ENCODE measurements around the gene ARPC1B.

The ARPC1B gene

DNA sequence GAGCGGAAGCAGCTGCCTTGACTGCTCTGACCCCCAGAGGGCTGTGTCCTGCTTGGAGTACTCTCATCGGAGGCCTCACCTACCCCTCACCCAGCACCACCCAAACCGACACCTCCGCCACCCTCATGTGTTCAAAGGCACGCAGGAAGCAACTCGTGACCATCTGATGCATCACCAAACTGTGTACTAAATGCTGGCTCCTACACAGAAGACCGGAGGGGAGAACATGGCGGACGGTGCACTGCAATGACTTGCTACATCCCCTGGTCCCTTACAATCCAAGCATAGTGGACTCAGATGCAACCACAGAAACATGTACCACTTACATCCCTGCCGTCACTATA lies 30.4 kb downstream of the ARPC1B start:
- peaks cover 63% of the 10 kb centered on the region for H3K79me2 ChIP-seq (ENCODE audit: insufficient read depth, low read depth)
- no peak overlapping the region for H3K4me3 ChIP-seq (IDR thresholded peaks at IDR 0.05; ENCODE audit: insufficient read depth, low read depth, low read length)
- H3K4me2 ChIP-seq: no peak overlapping the region
- H3K27me3 ChIP-seq (ENCODE audit: insufficient read depth, low read depth): no peaks in the 10 kb centered on the region
- H3K4me1 ChIP-seq (ENCODE audit: low read depth, poor library complexity, severe bottlenecking): peaks cover 17% of the 10 kb centered on the region
- H3K27ac ChIP-seq: no peak overlapping the region
- no peak overlapping the region for H2AFZ ChIP-seq (ENCODE audit: low read depth)
- no peak overlapping the region for H3K9ac ChIP-seq
- H3K36me3 ChIP-seq (ENCODE audit: insufficient read depth): peaks cover 8% of the 10 kb centered on the region; the same call in 1 of the 2 replicates
- TF ChIP-seq, protein P1, sequence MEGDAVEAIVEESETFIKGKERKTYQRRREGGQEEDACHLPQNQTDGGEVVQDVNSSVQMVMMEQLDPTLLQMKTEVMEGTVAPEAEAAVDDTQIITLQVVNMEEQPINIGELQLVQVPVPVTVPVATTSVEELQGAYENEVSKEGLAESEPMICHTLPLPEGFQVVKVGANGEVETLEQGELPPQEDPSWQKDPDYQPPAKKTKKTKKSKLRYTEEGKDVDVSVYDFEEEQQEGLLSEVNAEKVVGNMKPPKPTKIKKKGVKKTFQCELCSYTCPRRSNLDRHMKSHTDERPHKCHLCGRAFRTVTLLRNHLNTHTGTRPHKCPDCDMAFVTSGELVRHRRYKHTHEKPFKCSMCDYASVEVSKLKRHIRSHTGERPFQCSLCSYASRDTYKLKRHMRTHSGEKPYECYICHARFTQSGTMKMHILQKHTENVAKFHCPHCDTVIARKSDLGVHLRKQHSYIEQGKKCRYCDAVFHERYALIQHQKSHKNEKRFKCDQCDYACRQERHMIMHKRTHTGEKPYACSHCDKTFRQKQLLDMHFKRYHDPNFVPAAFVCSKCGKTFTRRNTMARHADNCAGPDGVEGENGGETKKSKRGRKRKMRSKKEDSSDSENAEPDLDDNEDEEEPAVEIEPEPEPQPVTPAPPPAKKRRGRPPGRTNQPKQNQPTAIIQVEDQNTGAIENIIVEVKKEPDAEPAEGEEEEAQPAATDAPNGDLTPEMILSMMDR (conservative IDR thresholded peaks at IDR 0.05; ENCODE audit: low read depth, low read length): no peak
- no peaks in the 10 kb centered on the region; the same call in 1 of the 2 replicates for H4K20me1 ChIP-seq (ENCODE audit: insufficient read depth)

DNA sequence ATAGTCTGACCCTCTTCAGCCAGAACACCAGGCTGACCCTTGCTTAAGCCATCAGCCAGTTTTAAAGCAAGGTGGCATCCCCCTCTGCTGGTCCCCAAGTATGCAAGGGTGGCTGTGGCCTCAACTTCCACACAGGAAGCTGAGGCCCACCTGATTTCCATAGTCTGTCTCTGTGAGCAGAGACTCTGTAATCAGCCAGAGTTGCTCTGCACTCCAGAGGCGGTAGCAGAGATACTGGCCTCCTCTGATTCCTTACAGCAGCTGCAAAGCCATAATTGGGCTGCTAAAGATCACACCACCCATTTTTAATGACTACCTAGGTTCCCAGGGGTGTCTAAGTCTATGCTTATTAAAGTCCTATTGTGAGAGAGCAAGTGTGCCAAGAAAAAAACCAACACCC lies 32.0 kb downstream of the ARPC1B start:
- no peak overlapping the region for H3K4me3 ChIP-seq (IDR thresholded peaks at IDR 0.05; ENCODE audit: insufficient read depth, low read depth, low read length)
- TF ChIP-seq, protein P1 (conservative IDR thresholded peaks at IDR 0.05; ENCODE audit: low read depth, low read length): no peak
- peak overlapping the region; percentile 92 for H3K4me2 ChIP-seq
- no peak overlapping the region for H3K9ac ChIP-seq
- H3K36me3 ChIP-seq (ENCODE audit: insufficient read depth): peaks cover 9% of the 10 kb centered on the region; the same call in 1 of the 2 replicates
- H4K20me1 ChIP-seq (ENCODE audit: insufficient read depth): no peaks in the 10 kb centered on the region; the same call in 1 of the 2 replicates
- no peaks in the 10 kb centered on the region for H3K27me3 ChIP-seq (ENCODE audit: insufficient read depth, low read depth)
- no peak overlapping the region for H2AFZ ChIP-seq (ENCODE audit: low read depth)
- peaks cover 78% of the 10 kb centered on the region for H3K79me2 ChIP-seq (ENCODE audit: insufficient read depth, low read depth)
- 0 out of 2 replicates have a peak overlapping the region, but pooled peaks have one; percentile 98 for H3K27ac ChIP-seq
- H3K4me1 ChIP-seq (ENCODE audit: low read depth, poor library complexity, severe bottlenecking): peaks cover 28% of the 10 kb centered on the region

DNA sequence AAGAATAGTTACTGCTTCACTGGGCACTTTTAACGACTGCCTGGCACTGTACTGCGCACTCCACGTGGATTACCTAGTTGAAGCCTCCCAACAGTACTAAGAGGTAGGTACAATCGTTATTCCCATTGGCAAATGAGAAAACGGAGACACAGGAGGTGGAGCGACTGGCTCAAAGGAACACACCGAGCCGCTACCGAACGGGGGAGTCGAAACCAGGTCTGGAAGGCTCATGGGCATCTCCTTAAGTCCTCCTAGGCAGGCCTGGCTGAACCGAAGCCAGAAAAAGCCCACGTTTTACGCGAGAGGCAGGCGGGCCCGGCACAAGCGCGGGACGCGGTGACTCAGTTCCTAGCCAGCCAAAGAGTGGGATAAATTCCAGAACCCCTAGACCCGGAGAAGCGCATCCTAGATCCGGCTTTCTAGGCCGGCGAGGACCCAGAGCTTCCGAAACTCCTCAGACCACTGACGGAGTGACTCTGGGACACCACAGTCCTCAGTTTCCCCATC lies 33.4 kb downstream of the ARPC1B start:
- Histone ChIP-seq H2AFZ (ENCODE audit: low read depth) (peak overlapping the region; percentile 81), H3K27me3 (ENCODE audit: insufficient read depth, low read depth) (no peaks in the 10 kb centered on the region), H3K4me2 (peak overlapping the region; percentile 92), H3K79me2 (ENCODE audit: insufficient read depth, low read depth) (peaks cover 87% of the 10 kb centered on the region), H3K4me1 (ENCODE audit: low read depth, poor library complexity, severe bottlenecking) (peaks cover 28% of the 10 kb centered on the region), H3K36me3 (ENCODE audit: insufficient read depth) (peaks cover 7% of the 10 kb centered on the region; the same call in 1 of the 2 replicates), H3K9ac (peak overlapping the region; percentile 99), H3K27ac (peak overlapping the region; percentile 98), H3K4me3 (IDR thresholded peaks at IDR 0.05; ENCODE audit: insufficient read depth, low read depth, low read length) (peak overlapping the region; percentile 41), H4K20me1 (ENCODE audit: insufficient read depth) (no peaks in the 10 kb centered on the region; the same call in 1 of the 2 replicates)
- TF ChIP-seq, protein P1 (conservative IDR thresholded peaks at IDR 0.05; ENCODE audit: low read depth, low read length): no peak

DNA sequence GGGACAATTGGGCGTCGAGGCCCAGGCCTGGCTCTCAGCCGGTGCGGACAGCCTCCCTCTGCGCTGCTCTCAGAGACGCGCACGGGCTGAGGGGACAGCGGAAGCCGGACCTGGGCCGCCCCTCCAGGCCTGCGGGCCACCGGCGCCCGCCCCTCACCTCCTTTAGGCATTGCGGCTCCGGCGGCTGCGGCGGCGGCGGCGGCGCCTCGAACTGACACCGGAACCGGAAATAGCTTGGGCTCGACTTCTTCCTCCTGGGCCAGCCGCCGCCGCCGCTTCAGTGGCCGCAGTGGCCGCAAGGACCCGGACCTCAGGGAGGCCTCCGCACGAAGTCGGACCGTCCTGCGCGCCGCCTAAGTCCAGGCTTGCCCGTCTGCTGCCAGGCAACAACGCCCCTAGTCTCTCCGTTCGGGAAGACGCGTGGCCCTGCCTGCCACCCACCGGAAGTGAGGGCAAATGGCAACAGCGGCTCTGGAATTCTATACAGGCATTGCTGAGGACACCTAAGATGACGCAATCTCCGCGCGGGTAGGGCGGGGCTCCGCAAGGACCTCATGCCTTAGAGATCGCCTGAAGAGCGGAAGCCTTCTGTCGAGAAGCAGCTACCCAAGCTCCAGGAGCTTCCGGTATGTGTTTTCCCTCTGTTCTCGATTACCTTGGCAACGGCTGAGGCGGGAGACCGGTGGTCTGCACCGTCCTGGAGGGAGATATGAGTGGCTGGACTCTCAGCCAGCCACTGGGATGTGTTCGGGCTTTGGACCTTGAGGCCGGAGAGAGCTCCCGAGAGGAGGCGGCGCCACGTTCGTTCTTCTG lies 34.1 kb downstream of the ARPC1B start, which contains the start of the genes BUD31 and PDAP1:
TSS of gene BUD31 (plus strand) at position 591 of the 813 bp plus-strand sequence. CDS start 2,124 bp downstream, outside the sequence.
TSS of gene PDAP1 (minus strand) at position 219 of the 813 bp plus-strand sequence. CDS start at position 170, 49 bp downstream.
- peak within 1 kb of the TSS; percentile 99 for H3K9ac ChIP-seq
- peaks cover 28% of the 10 kb centered on the region for H3K4me1 ChIP-seq (ENCODE audit: low read depth, poor library complexity, severe bottlenecking)
- H3K4me3 ChIP-seq (IDR thresholded peaks at IDR 0.05; ENCODE audit: insufficient read depth, low read depth, low read length): peak within 1 kb of the TSS; percentile 41
- H3K36me3 ChIP-seq (ENCODE audit: insufficient read depth): peaks cover 7% of the 10 kb centered on the region; the same call in 1 of the 2 replicates
- peak within 1 kb of the TSS; percentile 98 for H3K27ac ChIP-seq
- H3K4me2 ChIP-seq: peak within 1 kb of the TSS; percentile 92
- no peaks in the 10 kb centered on the region for H3K27me3 ChIP-seq (ENCODE audit: insufficient read depth, low read depth)
- H3K79me2 ChIP-seq (ENCODE audit: insufficient read depth, low read depth): peaks cover 86% of the 10 kb centered on the region
- H2AFZ ChIP-seq (ENCODE audit: low read depth): peak within 1 kb of the TSS; percentile 81
- no peaks in the 10 kb centered on the region; the same call in 1 of the 2 replicates for H4K20me1 ChIP-seq (ENCODE audit: insufficient read depth)
- TF ChIP-seq, protein P1 (conservative IDR thresholded peaks at IDR 0.05; ENCODE audit: low read depth, low read length): peak; percentile 26; the same call in 1 of the 2 replicates
